ENCODE data around the gene ASNSD1. TPM values are rescaled to one million over a fixed set of nuclear protein-coding genes. Genes with fewer than 3 reads are reported as not detected.
"Not testable (repeated sequence)": the region's sequence is repeated elsewhere in the genome, so short reads cannot be mapped to it uniquely, and the experiment has no call there.

Gene ASNSD1
- total RNA-seq, 3 donors from 2014 or later (not counting 1 experiment from before 2014, with no cell fraction given) = 17.5 to 30.4 (median 30.3) TPM

- intact Hi-C loops (cut with micrococcal nuclease) = no loop called here
- H3K27ac ChIP-seq (ENCODE audit: low read length) = no peak overlapping the region
- Mint-ChIP-seq H3K27ac (no peak overlapping the region), H3K27me3 (ENCODE audit: low read depth in 2 of 2) (no peaks in the 10 kb centered on the region), H3K4me3 (no peak overlapping the region), H3K4me1 (peaks cover 28 to 31% of the 10 kb centered on the region in 2 donors), H3K36me3 (peaks cover 6% of the 10 kb centered on the region), H3K9me3 (peaks cover 2 to 3% of the 10 kb centered on the region in 2 donors)
- TF ChIP-seq, protein P1, sequence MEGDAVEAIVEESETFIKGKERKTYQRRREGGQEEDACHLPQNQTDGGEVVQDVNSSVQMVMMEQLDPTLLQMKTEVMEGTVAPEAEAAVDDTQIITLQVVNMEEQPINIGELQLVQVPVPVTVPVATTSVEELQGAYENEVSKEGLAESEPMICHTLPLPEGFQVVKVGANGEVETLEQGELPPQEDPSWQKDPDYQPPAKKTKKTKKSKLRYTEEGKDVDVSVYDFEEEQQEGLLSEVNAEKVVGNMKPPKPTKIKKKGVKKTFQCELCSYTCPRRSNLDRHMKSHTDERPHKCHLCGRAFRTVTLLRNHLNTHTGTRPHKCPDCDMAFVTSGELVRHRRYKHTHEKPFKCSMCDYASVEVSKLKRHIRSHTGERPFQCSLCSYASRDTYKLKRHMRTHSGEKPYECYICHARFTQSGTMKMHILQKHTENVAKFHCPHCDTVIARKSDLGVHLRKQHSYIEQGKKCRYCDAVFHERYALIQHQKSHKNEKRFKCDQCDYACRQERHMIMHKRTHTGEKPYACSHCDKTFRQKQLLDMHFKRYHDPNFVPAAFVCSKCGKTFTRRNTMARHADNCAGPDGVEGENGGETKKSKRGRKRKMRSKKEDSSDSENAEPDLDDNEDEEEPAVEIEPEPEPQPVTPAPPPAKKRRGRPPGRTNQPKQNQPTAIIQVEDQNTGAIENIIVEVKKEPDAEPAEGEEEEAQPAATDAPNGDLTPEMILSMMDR (IDR thresholded peaks at IDR 0.05) = no peak
- 88% methylated on average over 1 of the region's 1 CpG for WGBS (ENCODE audit: insufficient coverage)
- H3K4me1 ChIP-seq (ENCODE audit: control insufficient read depth, insufficient read depth, low read length) = peaks cover 5% of the 10 kb centered on the region
- DNase-seq (no peak), ATAC-seq (no peak)
- no peaks in the 10 kb centered on the region for H3K36me3 ChIP-seq (ENCODE audit: control insufficient read depth, insufficient read depth, low read length)
- no peaks in the 10 kb centered on the region for H3K27me3 ChIP-seq (ENCODE audit: control insufficient read depth, insufficient read depth, low read length)
- H3K4me3 ChIP-seq (ENCODE audit: low read length) = no peak overlapping the region
- H3K9me3 ChIP-seq (ENCODE audit: control insufficient read depth, insufficient read depth, low read length) = no peaks in the 10 kb centered on the region
These were observed 22.1 kb downstream of the ASNSD1 start for GRCh38 chr2:189683348-189683747.

DNA sequence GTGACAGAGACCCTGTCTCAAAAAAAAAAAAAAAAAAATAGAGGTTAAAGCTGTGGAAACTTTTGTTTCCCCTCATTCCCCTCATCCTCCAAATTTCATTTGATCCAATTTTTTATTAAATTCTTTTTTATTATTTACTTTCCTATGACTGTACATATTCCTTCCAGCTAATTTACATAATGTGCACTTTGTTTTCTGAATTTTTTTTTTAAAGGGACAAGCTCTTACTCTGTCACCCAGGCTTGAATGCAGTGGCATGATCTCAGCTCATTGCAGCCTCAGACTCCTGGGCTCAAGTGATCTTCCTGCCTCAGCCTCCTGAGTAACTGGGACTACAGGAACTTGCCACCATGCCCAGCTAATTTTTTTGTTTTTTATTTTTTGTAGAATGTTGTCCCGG, 23.6 kb downstream of the ASNSD1 start:
- H3K9me3 ChIP-seq (ENCODE audit: control insufficient read depth, insufficient read depth, low read length) = no peaks in the 10 kb centered on the region
- no peaks in the 10 kb centered on the region for H3K27me3 ChIP-seq (ENCODE audit: control insufficient read depth, insufficient read depth, low read length)
- peaks cover 17 to 18% of the 10 kb centered on the region in 2 donors for H3K4me1 Mint-ChIP-seq
- H3K9me3 Mint-ChIP-seq = no peaks in the 10 kb centered on the region
- no peak overlapping the region for H3K27ac ChIP-seq (ENCODE audit: low read length)
- no peaks in the 10 kb centered on the region for H3K36me3 ChIP-seq (ENCODE audit: control insufficient read depth, insufficient read depth, low read length)
- intact Hi-C loops (cut with micrococcal nuclease) = no loop called here
- 80% methylated on average over 1 of the region's 1 CpG for WGBS (ENCODE audit: insufficient coverage)
- H3K4me3 ChIP-seq (ENCODE audit: low read length) = no peak overlapping the region
- TF ChIP-seq, protein P1 (IDR thresholded peaks at IDR 0.05) = no peak
- H3K27ac Mint-ChIP-seq = no peak overlapping the region
- no peak overlapping the region for H3K4me3 Mint-ChIP-seq
- no peak for DNase-seq
- no peaks in the 10 kb centered on the region for H3K27me3 Mint-ChIP-seq (ENCODE audit: low read depth in 2 of 2)
- H3K4me1 ChIP-seq (ENCODE audit: control insufficient read depth, insufficient read depth, low read length) = peaks cover 5% of the 10 kb centered on the region
- H3K36me3 Mint-ChIP-seq = no peaks in the 10 kb centered on the region
- ATAC-seq = no peak

GRCh38 chr2:189685540-189686229, 24.4 kb downstream of the ASNSD1 start:
- Mint-ChIP-seq H3K36me3 (no peaks in the 10 kb centered on the region), H3K4me1 (peaks cover 11% of the 10 kb centered on the region in 2 donors), H3K27ac (peak overlapping the region in 1 of 2 donors; percentile 33), H3K9me3 (no peaks in the 10 kb centered on the region), H3K27me3 (ENCODE audit: low read depth in 2 of 2) (no peaks in the 10 kb centered on the region), H3K4me3 (no peak overlapping the region)
- Histone ChIP-seq H3K4me1 (ENCODE audit: control insufficient read depth, insufficient read depth, low read length) (peaks cover 5% of the 10 kb centered on the region), H3K4me3 (ENCODE audit: low read length) (no peak overlapping the region), H3K27ac (ENCODE audit: low read length) (no peak overlapping the region), H3K36me3 (ENCODE audit: control insufficient read depth, insufficient read depth, low read length) (peaks cover 4% of the 10 kb centered on the region), H3K9me3 (ENCODE audit: control insufficient read depth, insufficient read depth, low read length) (no peaks in the 10 kb centered on the region), H3K27me3 (ENCODE audit: control insufficient read depth, insufficient read depth, low read length) (no peaks in the 10 kb centered on the region)
- intact Hi-C loops (cut with micrococcal nuclease) = no loop called here
- DNase-seq (peak in 1 of 2 donors; percentile 36), ATAC-seq (peak in 1 of 3 donors; percentile 48)
- 62% methylated on average over 2 of the region's 2 CpGs for WGBS (ENCODE audit: insufficient coverage)
- TF ChIP-seq, protein P1 (IDR thresholded peaks at IDR 0.05) = no peak

GRCh38 chr2:189687796-189688195, 26.5 kb downstream of the ASNSD1 start:
- H3K36me3 Mint-ChIP-seq; H3K27ac ChIP-seq (ENCODE audit: low read length); H3K36me3 ChIP-seq (ENCODE audit: control insufficient read depth, insufficient read depth, low read length); ATAC-seq; H3K27me3 ChIP-seq (ENCODE audit: control insufficient read depth, insufficient read depth, low read length); H3K27ac Mint-ChIP-seq; DNase-seq; H3K9me3 Mint-ChIP-seq; H3K4me3 Mint-ChIP-seq; H3K27me3 Mint-ChIP-seq (ENCODE audit: low read depth in 2 of 2); H3K4me3 ChIP-seq (ENCODE audit: low read length); H3K4me1 ChIP-seq (ENCODE audit: control insufficient read depth, insufficient read depth, low read length); intact Hi-C loops (cut with micrococcal nuclease); H3K9me3 ChIP-seq (ENCODE audit: control insufficient read depth, insufficient read depth, low read length): not testable (repeated sequence)
- WGBS (ENCODE audit: insufficient coverage) = no CpG with 5 or more reads among the region's 1 CpG
- H3K4me1 Mint-ChIP-seq = peaks cover 6 to 11% of the 10 kb centered on the region in 2 donors

All from natural killer cell (primary cell).